Measurements from ENCODE around the gene SLC15A1. TPM values are rescaled to one million over a fixed set of nuclear protein-coding genes. Genes with fewer than 3 reads are reported as not detected.

The SLC15A1 gene
- total RNA-seq, 1 donor from 2014 or later, result not detected

- peaks cover 12% of the 10 kb centered on the region for H3K27me3 Mint-ChIP-seq (ENCODE audit: low read depth)
Observed at GRCh38 chr13:98786023-98786422, 33.6 kb upstream of the SLC15A1 start.

DNA sequence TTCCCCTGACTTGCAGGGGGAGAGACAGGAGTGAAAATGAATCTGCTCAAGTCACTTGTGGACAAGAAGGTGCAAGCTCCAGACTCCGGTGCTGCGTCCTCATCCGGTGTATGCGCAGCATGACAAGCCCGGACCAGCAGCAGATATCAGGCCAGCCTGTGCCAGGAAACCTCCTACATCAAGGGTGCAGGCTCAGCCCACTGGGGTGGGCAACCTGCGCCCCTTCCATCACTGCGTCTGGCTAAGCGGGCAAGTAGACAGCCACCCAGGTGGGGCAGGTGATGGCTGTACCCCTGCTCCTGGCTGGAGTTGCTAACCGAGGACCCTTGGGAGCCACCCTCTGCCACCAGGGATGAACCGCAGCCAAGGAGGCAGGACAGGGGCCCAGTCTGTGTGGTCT is 32.9 kb upstream of the SLC15A1 start:
- Mint-ChIP-seq H3K9me3 (ENCODE audit: low read depth) (peaks cover 13% of the 10 kb centered on the region), H3K27ac (ENCODE audit: unreplicated experiment) (no peak overlapping the region), H3K4me1 (ENCODE audit: low read depth) (peaks cover 2% of the 10 kb centered on the region), H3K36me3 (ENCODE audit: low read depth) (peaks cover 2% of the 10 kb centered on the region), H3K4me3 (ENCODE audit: unreplicated experiment) (no peak overlapping the region), H3K27me3 (ENCODE audit: low read depth) (peaks cover 12% of the 10 kb centered on the region)
- DNase-seq (ENCODE audit: low spot score), result no peak
- TF ChIP-seq, protein P1, sequence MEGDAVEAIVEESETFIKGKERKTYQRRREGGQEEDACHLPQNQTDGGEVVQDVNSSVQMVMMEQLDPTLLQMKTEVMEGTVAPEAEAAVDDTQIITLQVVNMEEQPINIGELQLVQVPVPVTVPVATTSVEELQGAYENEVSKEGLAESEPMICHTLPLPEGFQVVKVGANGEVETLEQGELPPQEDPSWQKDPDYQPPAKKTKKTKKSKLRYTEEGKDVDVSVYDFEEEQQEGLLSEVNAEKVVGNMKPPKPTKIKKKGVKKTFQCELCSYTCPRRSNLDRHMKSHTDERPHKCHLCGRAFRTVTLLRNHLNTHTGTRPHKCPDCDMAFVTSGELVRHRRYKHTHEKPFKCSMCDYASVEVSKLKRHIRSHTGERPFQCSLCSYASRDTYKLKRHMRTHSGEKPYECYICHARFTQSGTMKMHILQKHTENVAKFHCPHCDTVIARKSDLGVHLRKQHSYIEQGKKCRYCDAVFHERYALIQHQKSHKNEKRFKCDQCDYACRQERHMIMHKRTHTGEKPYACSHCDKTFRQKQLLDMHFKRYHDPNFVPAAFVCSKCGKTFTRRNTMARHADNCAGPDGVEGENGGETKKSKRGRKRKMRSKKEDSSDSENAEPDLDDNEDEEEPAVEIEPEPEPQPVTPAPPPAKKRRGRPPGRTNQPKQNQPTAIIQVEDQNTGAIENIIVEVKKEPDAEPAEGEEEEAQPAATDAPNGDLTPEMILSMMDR (IDR thresholded peaks at IDR 0.05), result no peak

More at GRCh38 chr13:98786023-98786422, 33.6 kb upstream of the SLC15A1 start:
- TF ChIP-seq, protein P1 (IDR thresholded peaks at IDR 0.05), result no peak
- DNase-seq (ENCODE audit: low spot score), result no peak
- Mint-ChIP-seq H3K4me1 (ENCODE audit: low read depth) (peaks cover 2% of the 10 kb centered on the region), H3K27ac (ENCODE audit: unreplicated experiment) (no peak overlapping the region), H3K36me3 (ENCODE audit: low read depth) (peaks cover 2% of the 10 kb centered on the region), H3K9me3 (ENCODE audit: low read depth) (peaks cover 9% of the 10 kb centered on the region), H3K4me3 (ENCODE audit: unreplicated experiment) (no peak overlapping the region)

GRCh38 chr13:98784666-98785065 is 32.2 kb upstream of the SLC15A1 start:
- Mint-ChIP-seq H3K4me1 (ENCODE audit: low read depth) (peaks cover 2% of the 10 kb centered on the region), H3K4me3 (ENCODE audit: unreplicated experiment) (no peak overlapping the region), H3K27me3 (ENCODE audit: low read depth) (peaks cover 12% of the 10 kb centered on the region), H3K27ac (ENCODE audit: unreplicated experiment) (no peak overlapping the region), H3K36me3 (ENCODE audit: low read depth) (peaks cover 2% of the 10 kb centered on the region), H3K9me3 (ENCODE audit: low read depth) (peaks cover 11% of the 10 kb centered on the region)
- TF ChIP-seq, protein P1 (IDR thresholded peaks at IDR 0.05), result no peak
- DNase-seq (ENCODE audit: low spot score), result no peak

DNA sequence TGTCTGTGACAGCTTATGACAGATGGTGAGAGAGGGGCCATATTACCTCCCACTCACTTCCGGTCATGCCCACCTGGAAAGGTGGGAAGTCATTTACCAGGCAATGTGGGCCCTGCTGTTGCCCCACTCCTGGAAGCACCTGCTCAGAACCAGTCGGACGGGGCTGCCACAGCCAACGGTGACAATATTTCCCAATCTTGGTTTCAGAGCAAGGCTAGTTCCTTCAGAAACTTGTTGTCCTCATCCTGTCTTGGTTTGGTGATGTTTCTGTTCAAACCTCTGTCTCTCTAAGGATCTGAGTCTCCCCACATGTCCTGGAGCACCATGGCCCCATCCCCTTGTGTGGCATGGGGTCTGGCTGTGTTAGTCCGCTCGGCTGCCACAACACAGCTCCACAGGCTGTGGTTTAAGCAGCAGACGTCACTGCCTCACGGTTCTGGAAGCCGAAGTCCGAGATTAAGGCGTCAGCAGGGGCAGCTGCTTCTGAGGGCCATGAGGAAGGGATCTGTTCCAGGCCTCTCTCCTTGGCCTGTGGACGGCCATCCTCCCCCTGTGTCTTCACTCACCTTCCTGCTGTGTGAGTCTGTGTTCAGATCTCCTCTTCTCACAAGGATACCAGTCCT is 31.5 kb upstream of the SLC15A1 start:
- Mint-ChIP-seq H3K9me3 (ENCODE audit: low read depth) (peaks cover 6% of the 10 kb centered on the region), H3K4me1 (ENCODE audit: low read depth) (peaks cover 2% of the 10 kb centered on the region), H3K36me3 (ENCODE audit: low read depth) (peaks cover 2% of the 10 kb centered on the region), H3K27ac (ENCODE audit: unreplicated experiment) (no peak overlapping the region), H3K4me3 (ENCODE audit: unreplicated experiment) (no peak overlapping the region), H3K27me3 (ENCODE audit: low read depth) (peaks cover 12% of the 10 kb centered on the region)
- DNase-seq (ENCODE audit: low spot score), result no peak
- TF ChIP-seq, protein P1 (IDR thresholded peaks at IDR 0.05), result no peak

GRCh38 chr13:98782654-98783053 is 30.2 kb upstream of the SLC15A1 start:
- H3K4me1 Mint-ChIP-seq (ENCODE audit: low read depth), result peaks cover 2% of the 10 kb centered on the region
- H3K27me3 Mint-ChIP-seq (ENCODE audit: low read depth), result peaks cover 11% of the 10 kb centered on the region
- no peak overlapping the region for H3K27ac Mint-ChIP-seq (ENCODE audit: unreplicated experiment)
- H3K36me3 Mint-ChIP-seq (ENCODE audit: low read depth), result peaks cover 2% of the 10 kb centered on the region
- H3K4me3 Mint-ChIP-seq (ENCODE audit: unreplicated experiment), result no peak overlapping the region
- peaks cover 6% of the 10 kb centered on the region for H3K9me3 Mint-ChIP-seq (ENCODE audit: low read depth)
- TF ChIP-seq, protein P1 (IDR thresholded peaks at IDR 0.05), result no peak
- no peak for DNase-seq (ENCODE audit: low spot score)

All from chondrocyte (in vitro differentiated cells).